HFFc6 (cell line): ENCODE results near the gene MVB12B. TPM values are rescaled to one million over a fixed set of nuclear protein-coding genes. Genes with fewer than 3 reads are reported as not detected.
A peak's percentile ranks its signal among the peaks of the same experiment; 100 is the strongest.

Experiments
- DNase-seq: peaks from one replicate; pipeline ENCODE4 v3.0.0-alpha.2; 2018
- H3K27ac Mint-ChIP-seq: 2 replicates; pipeline ENCODE4 v1.8.0; 2020; ENCODE audit warnings: mild to moderate bottlenecking, mixed read lengths
- H3K27me3 Mint-ChIP-seq: 2 replicates; pipeline ENCODE4 v1.8.0; 2021; ENCODE audit warnings: mild to moderate bottlenecking, moderate library complexity, mixed read lengths; ENCODE audit not compliant: insufficient read depth
- H3K36me3 Mint-ChIP-seq: 2 replicates; pipeline ENCODE4 v1.8.0; 2021; ENCODE audit warnings: low read depth, mixed read lengths
- H3K4me1 Mint-ChIP-seq: 2 replicates; pipeline ENCODE4 v1.8.0; 2020; ENCODE audit warnings: low read depth, mixed read lengths
- H3K4me3 Mint-ChIP-seq: 2 replicates; pipeline ENCODE4 v1.8.0; 2020; ENCODE audit warnings: mild to moderate bottlenecking, moderate library complexity, mixed read lengths
- H3K9me3 Mint-ChIP-seq: 2 replicates; pipeline ENCODE4 v1.8.0; 2020; ENCODE audit warnings: mild to moderate bottlenecking, mixed read lengths
- CTCF ChIP-seq: fragments of 200-600 bp; sonication (generic); IDR thresholded peaks from 2 replicates; pipeline ENCODE4 v1.5.0; 2021; ENCODE audit warnings: antibody characterized with exemption, mild to moderate bottlenecking
- total RNA-seq, 6 experiments: library from RNA; stranded (reverse); fragmentation: NEBNext Ultra II Directional; extraction: Animal tissue kit (Norgen Biotek cat#: 25700); gene quantifications; 2 replicates in 1 of 6; 3 replicates in 5 of 6; pipeline ENCODE4 v1.2.3, GENCODE V29; 2021

MVB12B gene
- total RNA-seq, 6 experiments from 2014 or later: 4.4 to 8.3 (median 6.7) TPM

- no peaks in the 10 kb centered on the region; the same call in 1 of the 2 replicates for H3K27me3 Mint-ChIP-seq
- H3K36me3 Mint-ChIP-seq: no peaks in the 10 kb centered on the region
- no peak for TF ChIP-seq CTCF
- no peaks in the 10 kb centered on the region for H3K9me3 Mint-ChIP-seq
- no peak overlapping the region for H3K4me3 Mint-ChIP-seq
- peak; percentile 5 for DNase-seq
- H3K27ac Mint-ChIP-seq: peak overlapping the region; percentile 52; the same call in 1 of the 2 replicates
- H3K4me1 Mint-ChIP-seq: peaks cover 47% of the 10 kb centered on the region
Measured at GRCh38 chr9:126440940-126441339, 114.3 kb downstream of the MVB12B start.

DNA sequence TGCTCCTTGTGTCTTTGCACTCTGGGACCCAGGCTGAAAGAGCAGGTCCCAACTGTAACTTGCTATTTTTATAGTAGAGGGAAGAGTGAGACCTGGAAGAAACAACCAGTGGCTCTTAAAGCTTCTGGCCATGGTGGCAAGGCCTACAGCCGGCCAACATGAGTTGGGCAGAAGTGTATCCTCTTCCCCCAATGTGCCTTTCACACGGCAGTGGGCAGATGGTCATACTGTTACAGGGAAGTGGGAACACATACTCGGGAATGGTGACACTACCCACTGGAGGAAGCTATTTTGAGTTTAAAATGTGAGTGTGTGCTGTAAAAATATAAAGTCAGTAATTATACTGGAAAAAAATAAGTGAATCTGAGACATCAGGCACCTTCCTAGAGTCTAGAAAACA lies 116.0 kb downstream of the MVB12B start:
- H3K4me3 Mint-ChIP-seq: no peak overlapping the region
- no peak overlapping the region for H3K27ac Mint-ChIP-seq

DNA sequence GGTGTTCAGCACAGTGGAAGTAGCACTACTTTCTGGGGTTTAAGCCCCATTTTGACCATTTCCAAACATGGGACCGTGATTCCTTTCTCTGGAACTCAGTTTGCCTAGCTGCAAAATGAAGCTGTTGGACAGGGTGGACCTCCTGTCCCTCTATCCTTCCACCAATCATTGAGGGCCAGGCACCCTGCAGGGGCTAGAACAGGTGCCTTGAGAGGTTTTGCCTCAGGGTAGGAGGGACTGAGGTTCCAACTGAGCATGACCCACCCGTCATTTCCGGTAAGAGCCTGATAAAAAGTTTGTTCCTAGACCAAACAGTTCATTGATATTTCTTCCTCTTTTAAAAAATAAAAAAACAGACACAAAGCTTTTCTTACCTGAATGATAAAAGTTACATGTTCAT lies 116.5 kb downstream of the MVB12B start:
- Mint-ChIP-seq H3K27ac (no peak overlapping the region), H3K4me1 (peaks cover 27% of the 10 kb centered on the region), H3K9me3 (no peaks in the 10 kb centered on the region), H3K27me3 (no peaks in the 10 kb centered on the region; the same call in 1 of the 2 replicates), H3K36me3 (no peaks in the 10 kb centered on the region), H3K4me3 (no peak overlapping the region)
- no peak for TF ChIP-seq CTCF
- no peak for DNase-seq

More for the DNA sequence above, 116.0 kb downstream of the MVB12B start:
- Mint-ChIP-seq H3K4me1 (peaks cover 30% of the 10 kb centered on the region), H3K27me3 (no peaks in the 10 kb centered on the region; the same call in 1 of the 2 replicates), H3K36me3 (no peaks in the 10 kb centered on the region), H3K9me3 (no peaks in the 10 kb centered on the region)
- no peak for TF ChIP-seq CTCF
- DNase-seq: no peak

DNA sequence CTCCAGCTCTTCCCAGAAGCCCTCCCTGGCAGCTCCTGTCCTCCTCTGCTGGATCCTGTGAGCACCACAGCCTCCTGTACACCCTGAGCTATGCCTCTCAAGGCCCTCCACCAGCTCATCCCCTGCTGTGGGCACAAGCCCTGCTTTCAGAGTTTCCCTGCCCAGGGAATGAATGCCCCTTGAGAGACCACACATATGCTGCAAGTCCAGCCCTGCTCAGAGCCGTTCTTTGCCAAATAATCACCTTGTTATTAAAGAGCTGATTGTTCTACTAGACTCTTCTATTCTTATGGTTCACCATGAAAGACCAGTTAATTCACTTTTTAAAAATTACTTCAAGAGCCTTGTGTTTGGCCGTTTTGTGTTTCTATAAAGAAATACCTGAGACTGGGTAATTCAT lies 121.5 kb downstream of the MVB12B start:
- no peaks in the 10 kb centered on the region for H3K36me3 Mint-ChIP-seq
- no peak overlapping the region for H3K27ac Mint-ChIP-seq
- H3K4me1 Mint-ChIP-seq: no peaks in the 10 kb centered on the region
- H3K27me3 Mint-ChIP-seq: peaks cover 3% of the 10 kb centered on the region
- no peak for DNase-seq
- no peak overlapping the region for H3K4me3 Mint-ChIP-seq
- no peak for TF ChIP-seq CTCF
- no peaks in the 10 kb centered on the region for H3K9me3 Mint-ChIP-seq

DNA sequence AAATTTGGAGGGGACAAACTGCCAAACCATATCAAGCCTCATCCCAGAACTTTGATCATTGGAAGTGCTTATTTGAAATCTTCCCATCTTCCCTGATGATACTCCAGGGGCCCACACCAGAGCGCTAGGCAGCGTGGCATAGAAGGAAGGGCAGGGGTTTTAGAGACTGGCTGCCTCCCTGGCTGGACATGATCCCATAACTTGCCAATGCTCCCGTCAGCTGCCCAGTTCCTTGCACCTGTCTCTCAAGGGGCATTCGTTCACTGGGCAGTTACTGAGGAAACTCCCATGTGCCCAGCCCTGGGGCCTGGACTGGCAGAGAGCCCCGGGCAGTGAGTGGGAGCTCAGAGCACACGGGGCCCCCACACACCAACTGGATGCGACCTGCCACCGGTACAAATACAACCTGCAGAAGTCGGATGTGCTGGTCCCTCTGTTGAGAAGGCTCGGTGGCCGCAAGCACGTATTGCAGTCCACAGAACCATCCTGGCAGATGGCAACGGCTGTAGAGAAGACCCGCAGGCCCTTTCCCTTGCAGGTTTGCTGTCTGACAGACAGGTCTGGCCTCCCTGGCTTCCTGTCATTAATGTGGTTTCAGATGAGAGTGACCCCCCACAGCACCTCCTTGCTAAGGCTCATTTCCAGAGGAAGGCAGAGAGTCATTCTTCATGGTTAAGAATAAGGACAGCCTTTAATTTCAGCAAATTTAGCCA lies 122.4 kb downstream of the MVB12B start:
- Mint-ChIP-seq H3K4me3 (no peak overlapping the region), H3K27me3 (peaks cover 3% of the 10 kb centered on the region), H3K27ac (no peak overlapping the region), H3K4me1 (no peaks in the 10 kb centered on the region), H3K36me3 (no peaks in the 10 kb centered on the region), H3K9me3 (no peaks in the 10 kb centered on the region)
- no peak for TF ChIP-seq CTCF
- DNase-seq: no peak
